Measurements from ENCODE around the gene DENND2C.

Gene DENND2C

GRCh38 chr1:114669562-114670082 is at the start of gene DENND2C:
Gene DENND2C (minus strand): TSS chr1:114670049. CDS start chr1:114625984, 44,065 bp downstream.
- Histone ChIP-seq H3K9me3 (ENCODE audit: insufficient read depth, low read depth, low read length) (no peaks in the 10 kb centered on the region; the same call in 1 of the 2 replicates), H3K4me3 (ENCODE audit: low read length) (peak within 1 kb of the TSS; percentile 90), H3K36me3 (ENCODE audit: insufficient read depth, low read depth, low read length) (no peaks in the 10 kb centered on the region), H3K27ac (ENCODE audit: low read length) (no peak within 1 kb of the TSS), H3K9ac (ENCODE audit: low read depth, low read length) (peak within 1 kb of the TSS; percentile 68; the same call in 1 of the 2 replicates), H3K4me1 (ENCODE audit: insufficient read depth, low read length) (peaks cover 6% of the 10 kb centered on the region; the same call in 1 of the 2 replicates), H3K27me3 (ENCODE audit: insufficient read depth, low read length) (peaks cover 41% of the 10 kb centered on the region)

GRCh38 chr1:114719424-114719787 is 49.6 kb upstream of the DENND2C start:
- Histone ChIP-seq H3K9ac (ENCODE audit: low read depth, low read length) (no peak overlapping the region), H3K4me3 (ENCODE audit: low read length) (no peak overlapping the region), H3K36me3 (ENCODE audit: insufficient read depth, low read depth, low read length) (peaks cover 78% of the 10 kb centered on the region), H3K4me1 (ENCODE audit: insufficient read depth, low read length) (peaks cover 6% of the 10 kb centered on the region), H3K27me3 (ENCODE audit: insufficient read depth, low read length) (no peaks in the 10 kb centered on the region), H3K9me3 (ENCODE audit: insufficient read depth, low read depth, low read length) (no peaks in the 10 kb centered on the region), H3K27ac (ENCODE audit: low read length) (no peak overlapping the region)

GRCh38 chr1:114718661-114719423 is 49.0 kb upstream of the DENND2C start:
- H3K9me3 ChIP-seq (ENCODE audit: insufficient read depth, low read depth, low read length): no peaks in the 10 kb centered on the region
- peaks cover 78% of the 10 kb centered on the region for H3K36me3 ChIP-seq (ENCODE audit: insufficient read depth, low read depth, low read length)
- H3K4me3 ChIP-seq (ENCODE audit: low read length): no peak overlapping the region
- H3K9ac ChIP-seq (ENCODE audit: low read depth, low read length): no peak overlapping the region
- no peaks in the 10 kb centered on the region for H3K27me3 ChIP-seq (ENCODE audit: insufficient read depth, low read length)
- peaks cover 6% of the 10 kb centered on the region for H3K4me1 ChIP-seq (ENCODE audit: insufficient read depth, low read length)
- H3K27ac ChIP-seq (ENCODE audit: low read length): no peak overlapping the region

- Histone ChIP-seq H3K27ac (ENCODE audit: low read length) (peak within 1 kb of the TSS; percentile 91), H3K4me3 (ENCODE audit: low read length) (peak within 1 kb of the TSS; percentile 97), H3K27me3 (ENCODE audit: insufficient read depth, low read length) (no peaks in the 10 kb centered on the region), H3K36me3 (ENCODE audit: insufficient read depth, low read depth, low read length) (peaks cover 78% of the 10 kb centered on the region), H3K4me1 (ENCODE audit: insufficient read depth, low read length) (peaks cover 6% of the 10 kb centered on the region), H3K9ac (ENCODE audit: low read depth, low read length) (peak within 1 kb of the TSS; percentile 99), H3K9me3 (ENCODE audit: insufficient read depth, low read depth, low read length) (no peaks in the 10 kb centered on the region)
Observed at GRCh38 chr1:114716304-114717170, 46.7 kb upstream of the DENND2C start, which contains the start of gene NRAS. Gene NRAS (minus strand): TSS chr1:114716771. CDS start chr1:114716160, 611 bp downstream.

GRCh38 chr1:114715952-114716303 is 46.1 kb upstream of the DENND2C start:
- peak overlapping the region; percentile 91 for H3K27ac ChIP-seq (ENCODE audit: low read length)

GRCh38 chr1:114712977-114713376 is 43.1 kb upstream of the DENND2C start:
- no peak overlapping the region for H3K27ac ChIP-seq (ENCODE audit: low read length)
- H3K27me3 ChIP-seq (ENCODE audit: insufficient read depth, low read length): no peaks in the 10 kb centered on the region
- peaks cover 6% of the 10 kb centered on the region for H3K4me1 ChIP-seq (ENCODE audit: insufficient read depth, low read length)
- no peak overlapping the region for H3K4me3 ChIP-seq (ENCODE audit: low read length)
- no peaks in the 10 kb centered on the region for H3K9me3 ChIP-seq (ENCODE audit: insufficient read depth, low read depth, low read length)
- peaks cover 72% of the 10 kb centered on the region for H3K36me3 ChIP-seq (ENCODE audit: insufficient read depth, low read depth, low read length)
- H3K9ac ChIP-seq (ENCODE audit: low read depth, low read length): no peak overlapping the region

More at GRCh38 chr1:114715952-114716303, 46.1 kb upstream of the DENND2C start:
- H3K4me1 ChIP-seq (ENCODE audit: insufficient read depth, low read length): peaks cover 6% of the 10 kb centered on the region
- H3K4me3 ChIP-seq (ENCODE audit: low read length): peak overlapping the region; percentile 97
- peaks cover 76% of the 10 kb centered on the region for H3K36me3 ChIP-seq (ENCODE audit: insufficient read depth, low read depth, low read length)
- H3K9me3 ChIP-seq (ENCODE audit: insufficient read depth, low read depth, low read length): no peaks in the 10 kb centered on the region
- H3K9ac ChIP-seq (ENCODE audit: low read depth, low read length): peak overlapping the region; percentile 99
- no peaks in the 10 kb centered on the region for H3K27me3 ChIP-seq (ENCODE audit: insufficient read depth, low read length)

- Histone ChIP-seq H3K9ac (ENCODE audit: low read depth, low read length) (no peak overlapping the region), H3K36me3 (ENCODE audit: insufficient read depth, low read depth, low read length) (peaks cover 85% of the 10 kb centered on the region), H3K27ac (ENCODE audit: low read length) (no peak overlapping the region), H3K9me3 (ENCODE audit: insufficient read depth, low read depth, low read length) (no peaks in the 10 kb centered on the region), H3K4me3 (ENCODE audit: low read length) (no peak overlapping the region), H3K4me1 (ENCODE audit: insufficient read depth, low read length) (peaks cover under 1% of the 10 kb centered on the region; the same call in 1 of the 2 replicates), H3K27me3 (ENCODE audit: insufficient read depth, low read length) (no peaks in the 10 kb centered on the region)
Observed at GRCh38 chr1:114710360-114710759, 40.5 kb upstream of the DENND2C start.

- Histone ChIP-seq H3K36me3 (ENCODE audit: insufficient read depth, low read depth, low read length) (peaks cover 64% of the 10 kb centered on the region), H3K27me3 (ENCODE audit: insufficient read depth, low read length) (no peaks in the 10 kb centered on the region), H3K4me1 (ENCODE audit: insufficient read depth, low read length) (no peaks in the 10 kb centered on the region), H3K9me3 (ENCODE audit: insufficient read depth, low read depth, low read length) (no peaks in the 10 kb centered on the region), H3K27ac (ENCODE audit: low read length) (no peak overlapping the region), H3K4me3 (ENCODE audit: low read length) (no peak overlapping the region), H3K9ac (ENCODE audit: low read depth, low read length) (no peak overlapping the region)
Observed at GRCh38 chr1:114707604-114708003, 37.8 kb upstream of the DENND2C start.

- H3K27ac ChIP-seq (ENCODE audit: low read length): no peak overlapping the region
- no peaks in the 10 kb centered on the region for H3K9me3 ChIP-seq (ENCODE audit: insufficient read depth, low read depth, low read length)
- no peak overlapping the region for H3K9ac ChIP-seq (ENCODE audit: low read depth, low read length)
- no peak overlapping the region for H3K4me3 ChIP-seq (ENCODE audit: low read length)
- H3K4me1 ChIP-seq (ENCODE audit: insufficient read depth, low read length): no peaks in the 10 kb centered on the region
- peaks cover 27% of the 10 kb centered on the region for H3K36me3 ChIP-seq (ENCODE audit: insufficient read depth, low read depth, low read length)
- no peaks in the 10 kb centered on the region for H3K27me3 ChIP-seq (ENCODE audit: insufficient read depth, low read length)
Observed at GRCh38 chr1:114703242-114703641, 33.4 kb upstream of the DENND2C start.

- Histone ChIP-seq H3K4me1 (ENCODE audit: insufficient read depth, low read length) (no peaks in the 10 kb centered on the region), H3K27ac (ENCODE audit: low read length) (no peak overlapping the region), H3K9ac (ENCODE audit: low read depth, low read length) (no peak overlapping the region)
Observed at GRCh38 chr1:114702737-114703136, 32.9 kb upstream of the DENND2C start.

GRCh38 chr1:114701931-114702330 is 32.1 kb upstream of the DENND2C start:
- Histone ChIP-seq H3K4me1 (ENCODE audit: insufficient read depth, low read length) (no peaks in the 10 kb centered on the region), H3K9ac (ENCODE audit: low read depth, low read length) (no peak overlapping the region), H3K9me3 (ENCODE audit: insufficient read depth, low read depth, low read length) (no peaks in the 10 kb centered on the region)

More at GRCh38 chr1:114702737-114703136, 32.9 kb upstream of the DENND2C start:
- H3K36me3 ChIP-seq (ENCODE audit: insufficient read depth, low read depth, low read length): peaks cover 22% of the 10 kb centered on the region
- H3K4me3 ChIP-seq (ENCODE audit: low read length): no peak overlapping the region
- H3K9me3 ChIP-seq (ENCODE audit: insufficient read depth, low read depth, low read length): no peaks in the 10 kb centered on the region
- H3K27me3 ChIP-seq (ENCODE audit: insufficient read depth, low read length): no peaks in the 10 kb centered on the region

More at GRCh38 chr1:114701931-114702330, 32.1 kb upstream of the DENND2C start:
- Histone ChIP-seq H3K27ac (ENCODE audit: low read length) (no peak overlapping the region), H3K4me3 (ENCODE audit: low read length) (no peak overlapping the region), H3K36me3 (ENCODE audit: insufficient read depth, low read depth, low read length) (peaks cover 14% of the 10 kb centered on the region), H3K27me3 (ENCODE audit: insufficient read depth, low read length) (no peaks in the 10 kb centered on the region)
